ENCODE data around the gene KRI1.

DNA sequence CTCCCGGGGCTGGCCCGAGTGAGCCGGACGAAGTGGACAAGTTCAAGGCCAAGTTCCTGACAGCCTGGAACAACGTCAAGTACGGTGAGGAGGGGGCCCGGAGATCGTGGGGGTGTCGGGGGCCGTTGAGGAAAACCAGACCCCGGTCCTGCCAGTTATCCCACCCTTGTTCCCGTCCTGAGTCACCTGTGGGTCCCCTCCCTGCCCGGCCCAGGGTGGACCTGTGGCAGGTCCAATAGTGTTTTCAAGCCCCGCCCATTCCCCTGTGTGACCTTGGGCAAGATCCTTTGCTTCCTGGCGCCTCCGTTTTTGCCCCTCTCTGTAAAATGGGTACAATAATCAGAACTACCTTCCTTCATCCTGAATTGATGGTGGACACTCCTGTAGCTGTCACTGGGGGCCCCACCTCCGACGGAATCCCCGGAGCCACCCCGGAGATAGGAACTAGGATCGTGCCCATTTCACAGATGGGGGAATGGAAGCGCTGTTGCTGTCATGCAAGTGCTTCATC lies 21.5 kb downstream of the KRI1 start:
- TF ChIP-seq, protein P1, sequence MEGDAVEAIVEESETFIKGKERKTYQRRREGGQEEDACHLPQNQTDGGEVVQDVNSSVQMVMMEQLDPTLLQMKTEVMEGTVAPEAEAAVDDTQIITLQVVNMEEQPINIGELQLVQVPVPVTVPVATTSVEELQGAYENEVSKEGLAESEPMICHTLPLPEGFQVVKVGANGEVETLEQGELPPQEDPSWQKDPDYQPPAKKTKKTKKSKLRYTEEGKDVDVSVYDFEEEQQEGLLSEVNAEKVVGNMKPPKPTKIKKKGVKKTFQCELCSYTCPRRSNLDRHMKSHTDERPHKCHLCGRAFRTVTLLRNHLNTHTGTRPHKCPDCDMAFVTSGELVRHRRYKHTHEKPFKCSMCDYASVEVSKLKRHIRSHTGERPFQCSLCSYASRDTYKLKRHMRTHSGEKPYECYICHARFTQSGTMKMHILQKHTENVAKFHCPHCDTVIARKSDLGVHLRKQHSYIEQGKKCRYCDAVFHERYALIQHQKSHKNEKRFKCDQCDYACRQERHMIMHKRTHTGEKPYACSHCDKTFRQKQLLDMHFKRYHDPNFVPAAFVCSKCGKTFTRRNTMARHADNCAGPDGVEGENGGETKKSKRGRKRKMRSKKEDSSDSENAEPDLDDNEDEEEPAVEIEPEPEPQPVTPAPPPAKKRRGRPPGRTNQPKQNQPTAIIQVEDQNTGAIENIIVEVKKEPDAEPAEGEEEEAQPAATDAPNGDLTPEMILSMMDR (IDR thresholded peaks at IDR 0.05), result no peak
- no peak for TF ChIP-seq POLR2AphosphoS5 (IDR thresholded peaks at IDR 0.05)
